HepG2 (cell line): Measurements from ENCODE around the gene ALDH1L2. TPM values are rescaled to one million over a fixed set of nuclear protein-coding genes. Genes with fewer than 3 reads are reported as not detected.

Experiments
- ATAC-seq: fragments of 200-7000 bp; cut with Tn5 transposase; 3 replicates; pipeline ENCODE4 v1.9.1; 2020; ENCODE audit warnings: mild to moderate bottlenecking, moderate library complexity
- BruUV-seq: library from RNA; stranded (reverse); fragments of 400-500 nt; replicated peaks from 2 replicates; lab custom pipeline; 2021; lab: Mats Ljungman, UMichigan
- CTCF ChIA-PET: fragments of 300-600 bp; formaldehyde crosslinking; extraction: SDS; loops from one replicate; lab custom pipeline; 2021; ENCODE audit warnings: low total read pairs, inconsistent platforms, low intra/inter-chr PET ratio; lab: Yijun Ruan, JAX
- POLR2A ChIA-PET: fragments of 350-600 bp; sonication (Branson Sonifier 250); formaldehyde crosslinking; loops from one replicate; lab custom pipeline; 2020; ENCODE audit warnings: antibody characterized with exemption, inconsistent platforms; lab: Yijun Ruan, JAX
- DNase-seq: peaks from one replicate; pipeline ENCODE4 v3.0.0-alpha.2; 2015; ENCODE audit warnings: low spot score
- FAIRE-seq: peaks from 3 replicates; lab custom pipeline; 2011; peaks lifted over from hg19 to GRCh38; lab: Jason Lieb, UNC
- H2AFZ ChIP-seq: one replicate; pipeline ENCODE4 v1.6.1; 2011; ENCODE audit warnings: low read length, inconsistent platforms
- H3K27ac ChIP-seq: fragments of 300-600 bp; 3 replicates; pipeline ENCODE4 v1.8.0; 2011; ENCODE audit warnings: mixed run types, mild to moderate bottlenecking, mixed read lengths, low read length, inconsistent platforms; ENCODE audit not compliant: insufficient read depth; ENCODE audit errors: extremely low read length
- H3K27me3 ChIP-seq, 2 experiments: fragments of 200-600 bp in 1 of 2; 2 replicates in 1 of 2; 3 replicates in 1 of 2; pipeline versions ENCODE4 v1.6.0 to v1.8.0; 2011; ENCODE audit warnings: low read length in 2 of 2, mild to moderate bottlenecking in 2 of 2, moderate library complexity in 2 of 2, inconsistent platforms in 1 of 2; ENCODE audit not compliant: insufficient read depth in 2 of 2, control insufficient read depth in 1 of 2
- H3K36me3 ChIP-seq, 2 experiments: fragments of 200-600 bp in 1 of 2; replicated peaks in 1 of 2; 2 replicates in 1 of 2; 3 replicates in 1 of 2; pipeline versions ENCODE4 v1.5.1 to v1.8.0; 2011; ENCODE audit warnings: low read length in 2 of 2, inconsistent platforms in 1 of 2; ENCODE audit not compliant: insufficient read depth in 2 of 2, control insufficient read depth in 1 of 2
- H3K4me1 ChIP-seq: 2 replicates; pipeline ENCODE4 v1.5.1; 2012; ENCODE audit warnings: low read length, inconsistent platforms; ENCODE audit not compliant: insufficient read depth
- H3K4me2 ChIP-seq: 2 replicates; pipeline ENCODE4 v1.6.0; 2011; ENCODE audit warnings: low read depth, low read length, inconsistent platforms
- H3K4me3 ChIP-seq, 3 experiments: fragments of 200-600 bp in 1 of 3; sonication (generic), shearing (Covaris generic) in 1 of 3; replicated peaks in 1 of 3; 2 replicates each; pipeline ENCODE4 v1.5.1; 2011 to 2016; ENCODE audit warnings: low read length in 3 of 3, inconsistent platforms in 2 of 3, low read depth in 2 of 3, mild to moderate bottlenecking in 2 of 3, control low read depth in 1 of 3, mixed read lengths in 1 of 3; ENCODE audit not compliant: insufficient read depth in 1 of 3
- H3K79me2 ChIP-seq: one replicate; pipeline ENCODE4 v1.6.1; 2011; ENCODE audit warnings: low read length, inconsistent platforms; ENCODE audit not compliant: insufficient read depth
- H3K9ac ChIP-seq: 2 replicates; pipeline ENCODE4 v1.6.0; 2011; ENCODE audit warnings: mild to moderate bottlenecking, low read depth, low read length, inconsistent platforms; ENCODE audit not compliant: insufficient read depth
- H3K9me3 ChIP-seq: 2 replicates; pipeline ENCODE4 v1.5.1; 2012; ENCODE audit warnings: mild to moderate bottlenecking, low read length
- H4K20me1 ChIP-seq: 2 replicates; pipeline ENCODE4 v1.6.0; 2011; ENCODE audit warnings: inconsistent platforms, mild to moderate bottlenecking, low read length, moderate library complexity; ENCODE audit not compliant: insufficient read depth
- AHR ChIP-seq: IDR thresholded peaks from 2 replicates; pipeline ENCODE4 v1.6.1; 2018; ENCODE audit warnings: missing genetic modification reagents, missing compliant biosample characterization
- ATF1 ChIP-seq: IDR thresholded peaks from 2 replicates; pipeline ENCODE4 v1.6.1; 2016; ENCODE audit warnings: mild to moderate bottlenecking, control low read depth
- FOSL2 ChIP-seq: sonication (generic); formaldehyde crosslinking; IDR thresholded peaks from 2 replicates; pipeline ENCODE4 v1.4.0; 2020; ENCODE audit warnings: missing genetic modification reagents
- GATAD1 ChIP-seq: IDR thresholded peaks from 2 replicates; pipeline ENCODE4 v1.6.1; 2016; ENCODE audit warnings: missing genetic modification reagents, missing compliant biosample characterization
- SMAD9 ChIP-seq: sonication (generic); formaldehyde crosslinking; IDR thresholded peaks from 2 replicates; pipeline ENCODE4 v1.5.1; 2020; ENCODE audit warnings: mild to moderate bottlenecking, missing genetic modification reagents
- STAT5B ChIP-seq: sonication (generic); formaldehyde crosslinking; IDR thresholded peaks from 2 replicates; pipeline ENCODE4 v1.4.0; 2020; ENCODE audit warnings: missing genetic modification reagents
- ZNF747 ChIP-seq: sonication (generic); formaldehyde crosslinking; IDR thresholded peaks from 2 replicates; pipeline ENCODE4 v1.8.1; 2023; ENCODE audit warnings: missing genetic modification reagents, mild to moderate bottlenecking, borderline replicate concordance
- ZNF768 ChIP-seq: sonication (generic); formaldehyde crosslinking; IDR thresholded peaks from 2 replicates; pipeline ENCODE4 v1.4.0; 2020; ENCODE audit warnings: missing genetic modification reagents
- ZNF841 ChIP-seq: sonication (generic); formaldehyde crosslinking; IDR thresholded peaks from 2 replicates; pipeline ENCODE4 v1.8.1; 2023; ENCODE audit warnings: missing genetic modification reagents, borderline replicate concordance
- WGBS: methylation state at CpG from one replicate; pipeline ENCODE4 v1.1.6; 2017; ENCODE audit warnings: low lambda C conversion rate; 5-methylcytosine and 5-hydroxymethylcytosine counted together
- in situ Hi-C: cut with HindIII; loops from 2 replicates; pipeline ENCODE4 v1.10.0; 2017; ENCODE audit warnings: low pct_unique_long_range_greater_than_20kb; ENCODE audit not compliant: extremely low pct_ligation_motif_present
- intact Hi-C: fragments of 100-400 bp; cut with micrococcal nuclease; formaldehyde crosslinking; loops from one replicate; pipeline ENCODE4 v1.10.0; 2022; ENCODE audit not compliant: unreplicated experiment
- polyA plus RNA-seq, 8 experiments: library from polyadenylated mRNA; depleted of rRNA in 3 of 8; stranded (reverse) in 7 of 8; unstranded in 1 of 8; fragments of >200 nt; fragmentation: Illumina TruSeq in 4 of 8; extraction: Trizol in 4 of 8; gene quantifications; 2 replicates each; pipeline versions ENCODE4 v1.2.1 to v1.2.3, GENCODE V29; 2011 to 2016; ENCODE audit warnings: low read depth in 4 of 8, missing spikeins in 1 of 8, mixed read lengths in 1 of 8; ENCODE audit not compliant: insufficient read depth in 1 of 8
- total RNA-seq, 5 experiments: library from RNA; depleted of rRNA; stranded (reverse); fragments of >200 nt; fragmentation: Illumina TruSeq; extraction: Trizol; gene quantifications; 2 replicates each; pipeline ENCODE4 v1.2.3, GENCODE V29; 2016; ENCODE audit warnings: low read depth in 1 of 5

The ALDH1L2 gene
- total and polyA plus RNA-seq, 2 of the 13 experiments (the other 11 are each of a cell fraction or from before 2014, with no cell fraction given), result 0.40 to 4.6 TPM

- TF ChIP-seq ZNF747 (CRISPR knock-in tag) (no peak), STAT5B (CRISPR knock-in tag) (no peak), GATAD1 (CRISPR knock-in tag) (no peak), ZNF841 (CRISPR knock-in tag) (no peak)
These were observed 19.6 kb downstream of the ALDH1L2 start (continued) for GRCh38 chr12:105064564-105065178.

DNA sequence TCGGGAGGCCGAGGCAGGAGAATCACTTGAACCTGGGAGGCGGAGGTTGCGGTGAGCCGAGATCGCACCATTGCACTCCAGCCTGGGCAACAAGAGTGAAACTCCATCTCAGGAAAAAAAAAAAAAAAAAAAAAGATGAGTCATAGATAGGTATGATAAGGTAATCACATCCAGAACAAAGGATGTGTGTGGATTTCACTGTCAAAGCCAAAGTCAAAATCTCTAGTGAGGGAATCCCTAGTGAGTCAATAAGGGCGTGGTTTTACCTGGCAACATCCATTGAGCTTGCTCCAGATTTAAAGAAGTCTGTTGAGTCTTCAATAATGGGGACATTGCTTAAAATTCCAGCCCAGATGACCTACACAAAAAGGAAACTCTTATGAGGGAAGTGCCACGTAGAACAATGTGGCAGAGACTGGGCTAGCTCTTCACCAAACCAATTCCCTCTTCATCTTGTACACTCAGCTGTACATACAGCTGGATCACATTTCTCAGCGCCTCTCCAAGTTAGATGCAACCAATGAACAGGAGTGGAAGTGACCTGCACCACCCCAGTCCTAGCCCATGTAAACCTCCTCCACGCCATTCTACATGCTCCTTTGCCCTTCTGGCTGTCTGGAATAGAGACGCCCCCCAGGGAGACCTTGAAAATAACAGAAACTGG lies 23.4 kb downstream of the ALDH1L2 start:
- POLR2A ChIA-PET, result no interaction called here

More for the DNA sequence above, 23.4 kb downstream of the ALDH1L2 start:
- 79% methylated on average over 10 of the region's 11 CpGs for WGBS
- Histone ChIP-seq H3K27ac (no peak overlapping the region), H3K79me2 (no peaks in the 10 kb centered on the region), H3K4me1 (no peaks in the 10 kb centered on the region), H3K4me2 (no peak overlapping the region), H3K9ac (no peak overlapping the region), H3K9me3 (peaks cover 4% of the 10 kb centered on the region; the same call in 1 of the 2 replicates), H2AFZ (no peak overlapping the region), H4K20me1 (no peaks in the 10 kb centered on the region), H3K27me3 (no peaks in the 10 kb centered on the region), H3K4me3 (no peak overlapping the region), H3K36me3 (no peaks in the 10 kb centered on the region)
- DNase-seq (peak; percentile 25), FAIRE-seq (no peak), ATAC-seq (no peak)
- intact Hi-C loops, result no loop called here
- BruUV-seq, result no TSS peak
- CTCF ChIA-PET, result no interaction called here
- TF ChIP-seq AHR (no peak), ZNF768 (CRISPR knock-in tag) (no peak), FOSL2 (CRISPR knock-in tag) (peak; percentile 7; the same call in 1 of the 2 replicates), ATF1 (no peak), SMAD9 (CRISPR knock-in tag) (no peak)
- in situ Hi-C loops, result no loop called here
